K562 (cell line): Measurements from ENCODE around the gene TDRD9. TPM values are rescaled to one million over a fixed set of nuclear protein-coding genes. Genes with fewer than 3 reads are reported as not detected.
A peak's percentile ranks its signal among the peaks of the same experiment; 100 is the strongest.

ENCODE experiments used
- BACH1 ChIP-seq: fragments of 200-800 bp; sonication (Bioruptor generic); IDR thresholded peaks from 2 replicates; pipeline ENCODE4 v1.6.1; 2016; ENCODE audit warnings: missing genetic modification characterization, missing compliant biosample characterization
- CTBP1 ChIP-seq: fragments of 450-650 bp; IDR thresholded peaks from 2 replicates; pipeline ENCODE4 v1.6.1; 2016; ENCODE audit warnings: borderline replicate concordance
- FOSL1 ChIP-seq: fragments of 200-800 bp; sonication (Bioruptor generic); conservative IDR thresholded peaks from 2 replicates; pipeline ENCODE4 v1.6.1; 2016; ENCODE audit warnings: missing genetic modification characterization, missing compliant biosample characterization
- FOXA3 ChIP-seq, 2 experiments: fragments of 450-650 bp in 1 of 2; sonication (generic) in 1 of 2; formaldehyde crosslinking; IDR thresholded peaks in 1 of 2; conservative IDR thresholded peaks in 1 of 2; 2 replicates each; pipeline versions ENCODE4 v1.4.0 to v1.8.0; 2020 to 2022; ENCODE audit warnings: mild to moderate bottlenecking in 2 of 2, missing genetic modification reagents in 1 of 2
- LEF1 ChIP-seq: fragments of 450-650 bp; IDR thresholded peaks from 2 replicates; pipeline ENCODE4 v1.6.1; 2016; ENCODE audit warnings: mild to moderate bottlenecking
- MAFG ChIP-seq: fragments of 450-650 bp; conservative IDR thresholded peaks from 2 replicates; pipeline ENCODE4 v1.6.1; 2016; ENCODE audit warnings: missing genetic modification characterization, missing compliant biosample characterization
- MAFK ChIP-seq: IDR thresholded peaks from 2 replicates; pipeline ENCODE4 v1.6.1; 2011; ENCODE audit warnings: low read length, improper control_type of control experiment
- NR2C1 ChIP-seq, 2 experiments: fragments of 450-650 bp; IDR thresholded peaks; 2 replicates each; pipeline ENCODE4 v1.6.1; 2017; ENCODE audit warnings: mild to moderate bottlenecking in 2 of 2, antibody characterized with exemption in 1 of 2, inconsistent platforms in 1 of 2, missing compliant biosample characterization in 1 of 2, missing genetic modification characterization in 1 of 2
- NR2C2 ChIP-seq, 2 experiments: fragments of 200-800 bp in 1 of 2; sonication (Bioruptor generic) in 1 of 2; sonication (generic) in 1 of 2; formaldehyde crosslinking in 1 of 2; IDR thresholded peaks; 2 replicates each; pipeline versions ENCODE4 v1.6.1 to v1.8.0; 2016 to 2022; ENCODE audit warnings: mild to moderate bottlenecking in 1 of 2, missing compliant biosample characterization in 1 of 2, missing genetic modification characterization in 1 of 2, missing genetic modification reagents in 1 of 2
- NRF1 ChIP-seq, 2 experiments: fragments of 450-650 bp; IDR thresholded peaks in 1 of 2; conservative IDR thresholded peaks in 1 of 2; 2 replicates each; pipeline ENCODE4 v1.6.1; 2014; ENCODE audit warnings: mild to moderate bottlenecking in 2 of 2
- PML ChIP-seq: IDR thresholded peaks from 2 replicates; pipeline ENCODE4 v1.6.1; 2012; ENCODE audit warnings: low read length, inconsistent platforms
- SRSF3 ChIP-seq: fragments of 200-400 bp; formaldehyde crosslinking; IDR thresholded peaks from 2 replicates; pipeline ENCODE4 v1.6.1; 2016; ENCODE audit warnings: mild to moderate bottlenecking, low read length, moderate library complexity; ENCODE audit not compliant: insufficient read depth
- ZNF431 ChIP-seq: sonication (generic); formaldehyde crosslinking; IDR thresholded peaks from 2 replicates; pipeline ENCODE4 v1.8.0; 2022; ENCODE audit warnings: mild to moderate bottlenecking, missing genetic modification reagents
- ZNF696 ChIP-seq: fragments of 250-450 bp; sonication (Bioruptor Pico); conservative IDR thresholded peaks from 2 replicates; pipeline ENCODE4 v1.4.0; 2020; ENCODE audit warnings: mild to moderate bottlenecking, moderate library complexity
- polyA plus RNA-seq, 8 experiments: library from polyadenylated mRNA; depleted of rRNA in 4 of 8; stranded (reverse) in 5 of 8; unstranded in 3 of 8; fragments of >200 nt; fragmentation: Nextera tagmentation in 2 of 8; fragmentation: Illumina TruSeq in 1 of 8; extraction: Ambion mirVana in 2 of 8; extraction: Trizol in 1 of 8; gene quantifications; 2 replicates each; pipeline versions ENCODE4 v1.2.1 to v1.2.3, GENCODE V29; 2011 to 2014; ENCODE audit warnings: inconsistent platforms in 1 of 8, missing spikeins in 1 of 8
- total RNA-seq, 7 experiments: library from RNA; depleted of rRNA in 6 of 7; stranded (reverse); fragments of >200 nt in 6 of 7; fragmentation: Illumina TruSeq in 2 of 7; extraction: Trizol in 2 of 7; gene quantifications; 2 replicates each; pipeline versions ENCODE4 v1.2.1 to v1.2.3, GENCODE V29; 2011 to 2021; ENCODE audit warnings: low replicate concordance in 1 of 7
- TF ChIP-seq, protein P1 (sequence below): fragments of 200-800 bp; sonication (Bioruptor generic); IDR thresholded peaks from 2 replicates; pipeline ENCODE4 v1.6.1; 2017; ENCODE audit warnings: missing genetic modification characterization, missing compliant biosample characterization
- TF ChIP-seq, protein P2 (sequence below): IDR thresholded peaks from 2 replicates; pipeline ENCODE4 v1.6.1; 2014; ENCODE audit warnings: antibody characterized with exemption
- TF ChIP-seq, protein P3 (sequence below): fragments of 450-650 bp; IDR thresholded peaks from 2 replicates; pipeline ENCODE4 v1.6.1; 2016
- TF ChIP-seq, protein P4 (sequence below), 2 experiments: fragments of 150-350 bp in 1 of 2; IDR thresholded peaks; 2 replicates each; pipeline ENCODE4 v1.6.1; 2012 to 2016; ENCODE audit warnings: low read depth in 2 of 2, low read length in 2 of 2, mild to moderate bottlenecking in 1 of 2, moderate library complexity in 1 of 2
- TF ChIP-seq, protein P5 (sequence below): fragments of 450-650 bp; IDR thresholded peaks from 2 replicates; pipeline ENCODE4 v1.6.1; 2014; ENCODE audit warnings: low read depth, mild to moderate bottlenecking, moderate library complexity, borderline replicate concordance

TDRD9 gene
- total and polyA plus RNA-seq, 9 of the 15 experiments (the other 6 are each of a cell fraction or from before 2014, with no cell fraction given): 0.04 to 0.14 (median 0.04) TPM; not detected in 5

DNA sequence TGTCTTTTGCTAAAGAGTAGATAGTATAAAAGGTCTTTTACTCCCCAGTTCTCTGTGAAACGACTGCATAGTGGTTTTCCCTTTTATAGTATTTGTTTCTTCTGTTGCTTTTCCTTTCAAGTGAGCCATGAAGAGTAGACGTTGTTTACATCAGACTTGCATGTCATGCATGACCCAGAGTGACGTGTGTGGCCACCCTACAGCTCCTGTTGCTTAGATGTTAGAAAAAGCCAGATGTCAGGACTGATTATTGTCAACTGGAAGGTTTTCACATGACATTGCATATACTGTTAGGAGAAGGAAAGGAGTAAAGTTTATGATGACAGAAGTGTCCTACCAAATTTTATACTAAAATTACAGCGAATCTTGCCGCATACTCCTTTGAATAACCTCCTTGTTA is 15.4 kb downstream of the TDRD9 start (continued):
- TF ChIP-seq, protein P1, sequence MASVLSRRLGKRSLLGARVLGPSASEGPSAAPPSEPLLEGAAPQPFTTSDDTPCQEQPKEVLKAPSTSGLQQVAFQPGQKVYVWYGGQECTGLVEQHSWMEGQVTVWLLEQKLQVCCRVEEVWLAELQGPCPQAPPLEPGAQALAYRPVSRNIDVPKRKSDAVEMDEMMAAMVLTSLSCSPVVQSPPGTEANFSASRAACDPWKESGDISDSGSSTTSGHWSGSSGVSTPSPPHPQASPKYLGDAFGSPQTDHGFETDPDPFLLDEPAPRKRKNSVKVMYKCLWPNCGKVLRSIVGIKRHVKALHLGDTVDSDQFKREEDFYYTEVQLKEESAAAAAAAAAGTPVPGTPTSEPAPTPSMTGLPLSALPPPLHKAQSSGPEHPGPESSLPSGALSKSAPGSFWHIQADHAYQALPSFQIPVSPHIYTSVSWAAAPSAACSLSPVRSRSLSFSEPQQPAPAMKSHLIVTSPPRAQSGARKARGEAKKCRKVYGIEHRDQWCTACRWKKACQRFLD (CRISPR knock-in tag): peak; percentile 78; the same call in 1 of the 2 replicates
- TF ChIP-seq ZNF696 (CRISPR knock-in tag) (no peak), FOSL1 (tag) (peak; percentile 77), NR2C1 (IDR thresholded peaks at IDR 0.05) (no peak), NR2C1 (tag; IDR thresholded peaks at IDR 0.05) (peak; percentile 73; the same call in 1 of the 2 replicates), NRF1 (conservative IDR thresholded peaks at IDR 0.05 in 1 of 2, IDR thresholded peaks at IDR 0.05 in 1 of 2) (no peak), NR2C2 (CRISPR knock-in tag; IDR thresholded peaks at IDR 0.05) (no peak), NR2C2 (tag; IDR thresholded peaks at IDR 0.05) (peak; percentile 76), ZNF431 (CRISPR knock-in tag) (no peak), SRSF3 (no peak), BACH1 (tag) (0 out of 2 replicates have a peak, but pooled peaks have one; percentile 27), MAFK (peak; percentile 70; the same call in 1 of the 2 replicates), PML (no peak), FOXA3 (CRISPR knock-in tag; conservative IDR thresholded peaks at IDR 0.05 in 1 of 2, IDR thresholded peaks at IDR 0.05 in 1 of 2) (no peak), MAFG (tag) (peak; percentile 92), CTBP1 (no peak), LEF1 (peak; percentile 77)
- TF ChIP-seq, protein P2, sequence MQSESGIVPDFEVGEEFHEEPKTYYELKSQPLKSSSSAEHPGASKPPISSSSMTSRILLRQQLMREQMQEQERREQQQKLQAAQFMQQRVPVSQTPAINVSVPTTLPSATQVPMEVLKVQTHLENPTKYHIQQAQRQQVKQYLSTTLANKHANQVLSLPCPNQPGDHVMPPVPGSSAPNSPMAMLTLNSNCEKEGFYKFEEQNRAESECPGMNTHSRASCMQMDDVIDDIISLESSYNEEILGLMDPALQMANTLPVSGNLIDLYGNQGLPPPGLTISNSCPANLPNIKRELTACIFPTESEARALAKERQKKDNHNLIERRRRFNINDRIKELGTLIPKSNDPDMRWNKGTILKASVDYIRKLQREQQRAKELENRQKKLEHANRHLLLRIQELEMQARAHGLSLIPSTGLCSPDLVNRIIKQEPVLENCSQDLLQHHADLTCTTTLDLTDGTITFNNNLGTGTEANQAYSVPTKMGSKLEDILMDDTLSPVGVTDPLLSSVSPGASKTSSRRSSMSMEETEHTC: 0 out of 2 replicates have a peak, but pooled peaks have one; percentile 26
- TF ChIP-seq, protein P3, sequence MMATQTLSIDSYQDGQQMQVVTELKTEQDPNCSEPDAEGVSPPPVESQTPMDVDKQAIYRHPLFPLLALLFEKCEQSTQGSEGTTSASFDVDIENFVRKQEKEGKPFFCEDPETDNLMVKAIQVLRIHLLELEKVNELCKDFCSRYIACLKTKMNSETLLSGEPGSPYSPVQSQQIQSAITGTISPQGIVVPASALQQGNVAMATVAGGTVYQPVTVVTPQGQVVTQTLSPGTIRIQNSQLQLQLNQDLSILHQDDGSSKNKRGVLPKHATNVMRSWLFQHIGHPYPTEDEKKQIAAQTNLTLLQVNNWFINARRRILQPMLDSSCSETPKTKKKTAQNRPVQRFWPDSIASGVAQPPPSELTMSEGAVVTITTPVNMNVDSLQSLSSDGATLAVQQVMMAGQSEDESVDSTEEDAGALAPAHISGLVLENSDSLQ: peak; percentile 87
- TF ChIP-seq, protein P4, sequence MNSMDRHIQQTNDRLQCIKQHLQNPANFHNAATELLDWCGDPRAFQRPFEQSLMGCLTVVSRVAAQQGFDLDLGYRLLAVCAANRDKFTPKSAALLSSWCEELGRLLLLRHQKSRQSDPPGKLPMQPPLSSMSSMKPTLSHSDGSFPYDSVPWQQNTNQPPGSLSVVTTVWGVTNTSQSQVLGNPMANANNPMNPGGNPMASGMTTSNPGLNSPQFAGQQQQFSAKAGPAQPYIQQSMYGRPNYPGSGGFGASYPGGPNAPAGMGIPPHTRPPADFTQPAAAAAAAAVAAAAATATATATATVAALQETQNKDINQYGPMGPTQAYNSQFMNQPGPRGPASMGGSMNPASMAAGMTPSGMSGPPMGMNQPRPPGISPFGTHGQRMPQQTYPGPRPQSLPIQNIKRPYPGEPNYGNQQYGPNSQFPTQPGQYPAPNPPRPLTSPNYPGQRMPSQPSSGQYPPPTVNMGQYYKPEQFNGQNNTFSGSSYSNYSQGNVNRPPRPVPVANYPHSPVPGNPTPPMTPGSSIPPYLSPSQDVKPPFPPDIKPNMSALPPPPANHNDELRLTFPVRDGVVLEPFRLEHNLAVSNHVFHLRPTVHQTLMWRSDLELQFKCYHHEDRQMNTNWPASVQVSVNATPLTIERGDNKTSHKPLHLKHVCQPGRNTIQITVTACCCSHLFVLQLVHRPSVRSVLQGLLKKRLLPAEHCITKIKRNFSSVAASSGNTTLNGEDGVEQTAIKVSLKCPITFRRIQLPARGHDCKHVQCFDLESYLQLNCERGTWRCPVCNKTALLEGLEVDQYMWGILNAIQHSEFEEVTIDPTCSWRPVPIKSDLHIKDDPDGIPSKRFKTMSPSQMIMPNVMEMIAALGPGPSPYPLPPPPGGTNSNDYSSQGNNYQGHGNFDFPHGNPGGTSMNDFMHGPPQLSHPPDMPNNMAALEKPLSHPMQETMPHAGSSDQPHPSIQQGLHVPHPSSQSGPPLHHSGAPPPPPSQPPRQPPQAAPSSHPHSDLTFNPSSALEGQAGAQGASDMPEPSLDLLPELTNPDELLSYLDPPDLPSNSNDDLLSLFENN (IDR thresholded peaks at IDR 0.05; ENCODE audit: low read depth in 2 of 2, low read length in 2 of 2): no peak
- TF ChIP-seq, protein P5, sequence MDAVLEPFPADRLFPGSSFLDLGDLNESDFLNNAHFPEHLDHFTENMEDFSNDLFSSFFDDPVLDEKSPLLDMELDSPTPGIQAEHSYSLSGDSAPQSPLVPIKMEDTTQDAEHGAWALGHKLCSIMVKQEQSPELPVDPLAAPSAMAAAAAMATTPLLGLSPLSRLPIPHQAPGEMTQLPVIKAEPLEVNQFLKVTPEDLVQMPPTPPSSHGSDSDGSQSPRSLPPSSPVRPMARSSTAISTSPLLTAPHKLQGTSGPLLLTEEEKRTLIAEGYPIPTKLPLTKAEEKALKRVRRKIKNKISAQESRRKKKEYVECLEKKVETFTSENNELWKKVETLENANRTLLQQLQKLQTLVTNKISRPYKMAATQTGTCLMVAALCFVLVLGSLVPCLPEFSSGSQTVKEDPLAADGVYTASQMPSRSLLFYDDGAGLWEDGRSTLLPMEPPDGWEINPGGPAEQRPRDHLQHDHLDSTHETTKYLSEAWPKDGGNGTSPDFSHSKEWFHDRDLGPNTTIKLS: no peak
